ENCODE results near the gene WHRN. TPM values are rescaled to one million over a fixed set of nuclear protein-coding genes. Genes with fewer than 3 reads are reported as not detected.

WHRN gene
- total RNA-seq, 2 experiments from 2014 or later, result 0.19 to 2.1 TPM

GRCh38 chr9:114388764-114389375 is 116.4 kb downstream of the WHRN start:
- intact Hi-C loops (cut with micrococcal nuclease; ENCODE audit: unreplicated experiment), result loop anchor here (1.0 to 5.0 kb wide), 4 partner anchors 17 to 812 kb away; no protein-coding TSS in a partner anchor

GRCh38 chr9:114388357-114388682 is 117.0 kb downstream of the WHRN start:
- peaks cover 79% of the 10 kb centered on the region for H3K4me1 ChIP-seq (ENCODE audit: insufficient read depth, low read length, poor library complexity, severe bottlenecking)
- peaks cover 88% of the 10 kb centered on the region for H3K79me2 ChIP-seq (ENCODE audit: insufficient read depth, low read depth, low read length)
- H3K4me3 ChIP-seq (ENCODE audit: low read depth, low read length, poor library complexity, severe bottlenecking), result peak overlapping the region; percentile 76
- H4K20me1 ChIP-seq (ENCODE audit: insufficient read depth, low read length), result no peaks in the 10 kb centered on the region
- BruUV-seq (replicated peaks), result no TSS peak
- H3K9me2 ChIP-seq (ENCODE audit: insufficient read depth, low read length), result no peaks in the 10 kb centered on the region
- no peaks in the 10 kb centered on the region for H3K9me3 ChIP-seq (ENCODE audit: low read length)
- peak overlapping the region; percentile 97 for H3K27ac ChIP-seq (ENCODE audit: low read depth, low read length, poor library complexity, severe bottlenecking)
- TF ChIP-seq EZH2phosphoT487 (IDR thresholded peaks at IDR 0.05; ENCODE audit: borderline replicate concordance, low read depth, low read length) (no peak), CTCF (conservative IDR thresholded peaks at IDR 0.05; ENCODE audit: low read length) (no peak)
- peaks cover 53% of the 10 kb centered on the region for H3K36me3 ChIP-seq (ENCODE audit: insufficient read depth, low read length)
- intact Hi-C loops (cut with micrococcal nuclease; ENCODE audit: unreplicated experiment), result loop anchor here (1.0 to 5.0 kb wide), 4 partner anchors 16 to 811 kb away; no protein-coding TSS in a partner anchor
- peak overlapping the region; percentile 83 for H3K4me2 ChIP-seq (ENCODE audit: low read length)
- DNase-seq (ENCODE audit: low spot score), result no peak
- H2AFZ ChIP-seq (ENCODE audit: low read length), result no peak overlapping the region
- POLR2A ChIA-PET, result interaction anchor here (0.6 to 8.2 kb wide), 14 partner anchors 6 to 545 kb away, joined by 3 to 275 read pairs (median 4); no protein-coding TSS in a partner anchor
- CTCF ChIA-PET (ENCODE audit: unreplicated experiment), result interaction anchor here (0.8 to 3.8 kb wide), 7 partner anchors 8 to 38 kb away, joined by 3 to 15 read pairs (median 7); no protein-coding TSS in a partner anchor

More at GRCh38 chr9:114388764-114389375, 116.4 kb downstream of the WHRN start:
- POLR2A ChIA-PET, result interaction anchor here (0.7 to 8.2 kb wide), 11 partner anchors 6 to 540 kb away, joined by 3 to 275 read pairs (median 10); no protein-coding TSS in a partner anchor
- CTCF ChIA-PET (ENCODE audit: unreplicated experiment), result interaction anchor here (0.7 to 3.8 kb wide), 9 partner anchors 8 to 70 kb away, joined by 3 to 15 read pairs (median 5); no protein-coding TSS in a partner anchor
- no peak for TF ChIP-seq EZH2phosphoT487 (IDR thresholded peaks at IDR 0.05; ENCODE audit: borderline replicate concordance, low read depth, low read length)
- no peak for TF ChIP-seq CTCF (conservative IDR thresholded peaks at IDR 0.05; ENCODE audit: low read length)
- Histone ChIP-seq H3K36me3 (ENCODE audit: insufficient read depth, low read length) (peaks cover 52% of the 10 kb centered on the region), H3K9me3 (ENCODE audit: low read length) (no peaks in the 10 kb centered on the region), H3K4me3 (ENCODE audit: low read depth, low read length, poor library complexity, severe bottlenecking) (peak overlapping the region; percentile 76), H4K20me1 (ENCODE audit: insufficient read depth, low read length) (no peaks in the 10 kb centered on the region), H3K9me2 (ENCODE audit: insufficient read depth, low read length) (no peaks in the 10 kb centered on the region), H3K27ac (ENCODE audit: low read depth, low read length, poor library complexity, severe bottlenecking) (peak overlapping the region; percentile 97), H3K4me2 (ENCODE audit: low read length) (peak overlapping the region; percentile 83), H3K79me2 (ENCODE audit: insufficient read depth, low read depth, low read length) (peaks cover 88% of the 10 kb centered on the region), H2AFZ (ENCODE audit: low read length) (no peak overlapping the region), H3K4me1 (ENCODE audit: insufficient read depth, low read length, poor library complexity, severe bottlenecking) (peaks cover 79% of the 10 kb centered on the region)
- BruUV-seq (replicated peaks), result no TSS peak
- peak; percentile 50 for DNase-seq (ENCODE audit: low spot score)

All from OCI-LY7 (cell line).